A673 (cell line): Measurements from ENCODE around the gene RNF111.

Experiments used
- EZH2 ChIP-seq: fragments of 200-600 bp; sonication (generic); IDR thresholded peaks from 2 replicates; pipeline ENCODE4 v1.6.1; 2017; ENCODE audit warnings: borderline replicate concordance, low read depth, mild to moderate bottlenecking, mixed read lengths, antibody characterized with exemption, low read length; ENCODE audit not compliant: poor library complexity, severe bottlenecking
- TF ChIP-seq, protein P1 (sequence below): fragments of 300-800, 200-600 bp; sonication (generic); conservative IDR thresholded peaks from 2 replicates; pipeline ENCODE4 v1.5.1; 2017; ENCODE audit warnings: low read depth, mild to moderate bottlenecking, antibody characterized with exemption, low read length, moderate library complexity, mixed read lengths

DNA sequence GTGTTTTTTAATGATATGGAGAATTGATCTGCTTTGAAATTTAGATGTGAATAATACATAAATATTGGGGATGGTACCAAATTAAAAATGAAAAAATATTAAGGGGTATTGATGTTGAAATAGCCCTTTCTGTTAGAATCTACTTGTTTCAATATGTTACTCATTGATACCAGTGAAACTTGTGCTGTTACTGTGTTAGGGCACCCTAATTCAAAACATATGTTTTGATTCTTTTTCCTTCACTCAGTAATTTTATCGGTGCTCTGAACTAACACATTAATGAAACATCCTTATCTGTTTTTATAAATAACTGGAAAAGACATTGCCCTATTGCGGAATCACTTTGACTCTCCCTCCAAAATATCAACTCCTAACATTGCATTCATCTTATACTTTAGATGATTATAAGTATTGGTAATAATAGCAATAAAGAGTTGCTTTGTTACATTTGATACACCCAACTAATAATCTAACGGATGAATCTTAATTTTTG lies 65.5 kb downstream of the RNF111 start:
- TF ChIP-seq, protein P1, sequence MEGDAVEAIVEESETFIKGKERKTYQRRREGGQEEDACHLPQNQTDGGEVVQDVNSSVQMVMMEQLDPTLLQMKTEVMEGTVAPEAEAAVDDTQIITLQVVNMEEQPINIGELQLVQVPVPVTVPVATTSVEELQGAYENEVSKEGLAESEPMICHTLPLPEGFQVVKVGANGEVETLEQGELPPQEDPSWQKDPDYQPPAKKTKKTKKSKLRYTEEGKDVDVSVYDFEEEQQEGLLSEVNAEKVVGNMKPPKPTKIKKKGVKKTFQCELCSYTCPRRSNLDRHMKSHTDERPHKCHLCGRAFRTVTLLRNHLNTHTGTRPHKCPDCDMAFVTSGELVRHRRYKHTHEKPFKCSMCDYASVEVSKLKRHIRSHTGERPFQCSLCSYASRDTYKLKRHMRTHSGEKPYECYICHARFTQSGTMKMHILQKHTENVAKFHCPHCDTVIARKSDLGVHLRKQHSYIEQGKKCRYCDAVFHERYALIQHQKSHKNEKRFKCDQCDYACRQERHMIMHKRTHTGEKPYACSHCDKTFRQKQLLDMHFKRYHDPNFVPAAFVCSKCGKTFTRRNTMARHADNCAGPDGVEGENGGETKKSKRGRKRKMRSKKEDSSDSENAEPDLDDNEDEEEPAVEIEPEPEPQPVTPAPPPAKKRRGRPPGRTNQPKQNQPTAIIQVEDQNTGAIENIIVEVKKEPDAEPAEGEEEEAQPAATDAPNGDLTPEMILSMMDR = no peak
- no peak for TF ChIP-seq EZH2
